OCI-LY1 (cell line): ENCODE results near the gene RCAN2.

Source experiments
- EZH2 ChIP-seq: fragments of 200-600 bp; sonication (generic), shearing (Covaris generic); IDR thresholded peaks from 2 replicates; pipeline ENCODE4 v1.8.0; 2017; ENCODE audit warnings: borderline replicate concordance, mixed run types, mild to moderate bottlenecking, antibody characterized with exemption, low read length, moderate library complexity, mixed read lengths
- TF ChIP-seq, protein P1 (sequence below): fragments of 200-600 bp; sonication (generic), shearing (Covaris generic); IDR thresholded peaks from 2 replicates; pipeline ENCODE4 v1.5.1; 2017; ENCODE audit warnings: mild to moderate bottlenecking, antibody characterized with exemption, low read length, moderate library complexity, mixed read lengths

DNA sequence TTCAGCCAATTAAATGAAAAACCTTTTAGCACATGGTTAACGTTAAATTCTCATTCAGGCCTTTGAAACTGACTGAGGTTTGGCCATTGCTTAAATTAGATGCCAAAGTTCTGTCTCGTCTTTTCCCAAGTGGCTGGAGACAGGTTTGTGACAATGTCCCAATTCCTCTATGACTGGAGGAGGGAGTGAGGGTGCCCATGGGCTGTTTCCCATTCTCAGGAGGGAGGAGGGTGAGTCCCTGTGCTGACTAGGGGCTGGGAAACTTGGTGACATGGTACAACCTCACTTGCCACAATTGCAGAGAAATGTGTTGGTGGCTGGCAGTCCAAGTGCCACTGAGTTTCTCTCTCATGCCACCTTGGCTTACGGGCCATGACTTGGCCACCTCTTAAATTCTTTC is 256.5 kb downstream of the RCAN2 start:
- TF ChIP-seq, protein P1, sequence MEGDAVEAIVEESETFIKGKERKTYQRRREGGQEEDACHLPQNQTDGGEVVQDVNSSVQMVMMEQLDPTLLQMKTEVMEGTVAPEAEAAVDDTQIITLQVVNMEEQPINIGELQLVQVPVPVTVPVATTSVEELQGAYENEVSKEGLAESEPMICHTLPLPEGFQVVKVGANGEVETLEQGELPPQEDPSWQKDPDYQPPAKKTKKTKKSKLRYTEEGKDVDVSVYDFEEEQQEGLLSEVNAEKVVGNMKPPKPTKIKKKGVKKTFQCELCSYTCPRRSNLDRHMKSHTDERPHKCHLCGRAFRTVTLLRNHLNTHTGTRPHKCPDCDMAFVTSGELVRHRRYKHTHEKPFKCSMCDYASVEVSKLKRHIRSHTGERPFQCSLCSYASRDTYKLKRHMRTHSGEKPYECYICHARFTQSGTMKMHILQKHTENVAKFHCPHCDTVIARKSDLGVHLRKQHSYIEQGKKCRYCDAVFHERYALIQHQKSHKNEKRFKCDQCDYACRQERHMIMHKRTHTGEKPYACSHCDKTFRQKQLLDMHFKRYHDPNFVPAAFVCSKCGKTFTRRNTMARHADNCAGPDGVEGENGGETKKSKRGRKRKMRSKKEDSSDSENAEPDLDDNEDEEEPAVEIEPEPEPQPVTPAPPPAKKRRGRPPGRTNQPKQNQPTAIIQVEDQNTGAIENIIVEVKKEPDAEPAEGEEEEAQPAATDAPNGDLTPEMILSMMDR = no peak
- no peak for TF ChIP-seq EZH2
